HCT116 (cell line): ENCODE results near the gene HEXIM1. TPM values are rescaled to one million over a fixed set of nuclear protein-coding genes. Genes with fewer than 3 reads are reported as not detected.

Experiments
- ATAC-seq: fragments of 200-7000 bp; cut with Tn5 transposase; 2 replicates; pipeline ENCODE4 v1.9.1; 2020; ENCODE audit warnings: mild to moderate bottlenecking, moderate library complexity
- BruUV-seq: library from RNA; stranded (reverse); fragments of 400-500 nt; replicated peaks from 2 replicates; lab custom pipeline; 2021; lab: Mats Ljungman, UMichigan
- CTCF ChIA-PET: fragments of 300-600 bp; sonication (Branson Sonifier 250); formaldehyde crosslinking; loops from one replicate; lab custom pipeline; 2021; ENCODE audit warnings: antibody characterized with exemption; lab: Charles Lee
- POLR2A ChIA-PET: fragments of 300-600, 350-600 bp; sonication (Branson Sonifier 250); formaldehyde crosslinking; loops from one replicate; lab custom pipeline; 2021; ENCODE audit warnings: antibody characterized with exemption; lab: Charles Lee
- RAD21 ChIA-PET, 2 experiments: fragments of 300-600 bp; sonication (Branson Sonifier 250); formaldehyde crosslinking; loops; one replicate each; lab custom pipeline; 2023; ENCODE audit warnings: low total read pairs in 2 of 2; ENCODE audit not compliant: uncharacterized antibody in 2 of 2, unreplicated experiment in 2 of 2, low non-redundant PET in 1 of 2; lab: Charles Lee
- DNase-seq: peaks from one replicate; pipeline ENCODE4 v3.0.0-alpha.2; 2010; ENCODE audit warnings: low read depth, low spot score
- H2AFZ ChIP-seq: fragments of 200-600 bp; shearing (Covaris generic), sonication (generic); 2 replicates; pipeline ENCODE4 v1.6.1; 2017; ENCODE audit warnings: low read depth, mixed run types, mixed read lengths, antibody characterized with exemption, low read length; ENCODE audit not compliant: poor library complexity, severe bottlenecking
- H3K27ac ChIP-seq: 2 replicates; pipeline ENCODE4 v1.5.1; 2012; ENCODE audit warnings: low read depth, low read length
- H3K27me3 ChIP-seq: fragments of 200-600 bp; sonication (generic); 2 replicates; pipeline ENCODE4 v1.6.1; 2016; ENCODE audit warnings: mixed run types, low read length, mixed read lengths; ENCODE audit not compliant: insufficient read depth
- H3K36me3 ChIP-seq, 2 experiments: fragments of 200-500 bp in 1 of 2; fragments of 200-600 bp in 1 of 2; sonication (Bioruptor generic) in 1 of 2; sonication (generic) in 1 of 2; 2 replicates each; pipeline versions ENCODE4 v1.5.1 to v1.6.1; 2014 to 2016; ENCODE audit warnings: low read length in 2 of 2, inconsistent platforms in 1 of 2, mixed read lengths in 1 of 2, mixed run types in 1 of 2; ENCODE audit not compliant: insufficient read depth in 2 of 2, control insufficient read depth in 1 of 2
- H3K4me1 ChIP-seq, 2 experiments: fragments of 200-600 bp in 1 of 2; sonication (generic) in 1 of 2; 2 replicates each; pipeline versions ENCODE4 v1.5.1 to v1.6.1; 2012 to 2017; ENCODE audit warnings: low read length in 2 of 2, inconsistent platforms in 1 of 2, mild to moderate bottlenecking in 1 of 2, mixed read lengths in 1 of 2, mixed run types in 1 of 2, moderate library complexity in 1 of 2; ENCODE audit not compliant: insufficient read depth in 2 of 2, control insufficient read depth in 1 of 2
- H3K4me2 ChIP-seq: fragments of 200-600 bp; sonication (generic); 2 replicates; pipeline ENCODE4 v1.6.1; 2017; ENCODE audit warnings: mixed run types, low read length, mixed read lengths
- H3K4me3 ChIP-seq, 2 experiments: fragments of 200-600 bp in 1 of 2; sonication (generic) in 1 of 2; replicated peaks in 1 of 2; 2 replicates each; pipeline ENCODE4 v1.5.1; 2011 to 2016; ENCODE audit warnings: low read length in 2 of 2, control low read depth in 1 of 2, low read depth in 1 of 2, mild to moderate bottlenecking in 1 of 2, mixed read lengths in 1 of 2, mixed run types in 1 of 2
- H3K79me2 ChIP-seq: fragments of 200-600 bp; sonication (generic); 2 replicates; pipeline ENCODE4 v1.6.1; 2017; ENCODE audit warnings: mild to moderate bottlenecking, mixed run types, low read length, moderate library complexity, mixed read lengths; ENCODE audit not compliant: insufficient read depth
- H3K9ac ChIP-seq: fragments of 200-600 bp; sonication (generic); 2 replicates; pipeline ENCODE4 v1.6.1; 2016; ENCODE audit warnings: low read length, mixed read lengths
- H3K9me2 ChIP-seq: fragments of 200-600 bp; sonication (generic), shearing (Covaris generic); 2 replicates; pipeline ENCODE4 v1.6.1; 2017; ENCODE audit warnings: mixed run types, mild to moderate bottlenecking, moderate library complexity; ENCODE audit not compliant: insufficient read depth
- H3K9me3 ChIP-seq, 2 experiments: fragments of 200-500 bp in 1 of 2; fragments of 200-600 bp in 1 of 2; sonication (Bioruptor generic) in 1 of 2; sonication (generic) in 1 of 2; 2 replicates each; pipeline ENCODE4 v1.6.1; 2014 to 2017; ENCODE audit warnings: low read length in 2 of 2, mixed read lengths in 2 of 2, inconsistent platforms in 1 of 2, low read depth in 1 of 2, mild to moderate bottlenecking in 1 of 2, mixed run types in 1 of 2, moderate library complexity in 1 of 2; ENCODE audit not compliant: control insufficient read depth in 1 of 2, insufficient read depth in 1 of 2
- H4K20me1 ChIP-seq: fragments of 200-600 bp; sonication (generic), shearing (Covaris generic); 2 replicates; pipeline ENCODE4 v1.6.1; 2017; ENCODE audit warnings: mixed run types, mild to moderate bottlenecking, moderate library complexity; ENCODE audit not compliant: insufficient read depth
- ELF1 ChIP-seq: IDR thresholded peaks from 2 replicates; pipeline ENCODE4 v1.6.1; 2012; ENCODE audit warnings: low read depth, borderline replicate concordance
- EZH2 ChIP-seq: fragments of 200-600 bp; sonication (generic); IDR thresholded peaks from 2 replicates; pipeline ENCODE4 v1.6.1; 2017; ENCODE audit warnings: antibody characterized with exemption, mixed run types
- EZH2phosphoT487 ChIP-seq: fragments of 200-600 bp; IDR thresholded peaks from 2 replicates; pipeline ENCODE4 v1.6.1; 2018; ENCODE audit warnings: antibody characterized with exemption, borderline replicate concordance
- FOSL1 ChIP-seq: IDR thresholded peaks from 2 replicates; pipeline ENCODE4 v1.6.1; 2012; ENCODE audit warnings: low read depth
- POLR2A ChIP-seq: IDR thresholded peaks from 2 replicates; pipeline ENCODE4 v1.7.0; 2011; ENCODE audit warnings: borderline replicate concordance; ENCODE audit not compliant: insufficient read depth, insufficient read length; ENCODE audit errors: extremely low read depth
- SIN3A ChIP-seq: IDR thresholded peaks from 2 replicates; pipeline ENCODE4 v1.6.1; 2012; ENCODE audit warnings: low read depth
- SRF ChIP-seq: IDR thresholded peaks from 2 replicates; pipeline ENCODE4 v1.6.1; 2012; ENCODE audit warnings: low read depth
- ZNF274 ChIP-seq: fragments of 200-500 bp; sonication (Bioruptor generic); IDR thresholded peaks from 2 replicates; pipeline ENCODE4 v1.6.1; 2014; ENCODE audit warnings: mild to moderate bottlenecking, low read depth, low read length, inconsistent platforms
- intact Hi-C: fragments of 100-400 bp; cut with micrococcal nuclease; formaldehyde crosslinking; loops from 2 replicates; pipeline ENCODE4 v1.10.0; 2022
- total RNA-seq: library from RNA; stranded (reverse); gene quantifications from one replicate; pipeline ENCODE4 v1.2.1, GENCODE V29; 2021; ENCODE audit not compliant: unreplicated experiment
- TF ChIP-seq, protein P1 (sequence below): IDR thresholded peaks from 2 replicates; pipeline ENCODE4 v1.6.1; 2012
- TF ChIP-seq, protein P2 (sequence below): IDR thresholded peaks from 2 replicates; pipeline ENCODE4 v1.6.1; 2012; ENCODE audit warnings: low read depth

The HEXIM1 gene
- total RNA-seq, 1 experiment from 2014 or later, result 58.0 TPM

DNA sequence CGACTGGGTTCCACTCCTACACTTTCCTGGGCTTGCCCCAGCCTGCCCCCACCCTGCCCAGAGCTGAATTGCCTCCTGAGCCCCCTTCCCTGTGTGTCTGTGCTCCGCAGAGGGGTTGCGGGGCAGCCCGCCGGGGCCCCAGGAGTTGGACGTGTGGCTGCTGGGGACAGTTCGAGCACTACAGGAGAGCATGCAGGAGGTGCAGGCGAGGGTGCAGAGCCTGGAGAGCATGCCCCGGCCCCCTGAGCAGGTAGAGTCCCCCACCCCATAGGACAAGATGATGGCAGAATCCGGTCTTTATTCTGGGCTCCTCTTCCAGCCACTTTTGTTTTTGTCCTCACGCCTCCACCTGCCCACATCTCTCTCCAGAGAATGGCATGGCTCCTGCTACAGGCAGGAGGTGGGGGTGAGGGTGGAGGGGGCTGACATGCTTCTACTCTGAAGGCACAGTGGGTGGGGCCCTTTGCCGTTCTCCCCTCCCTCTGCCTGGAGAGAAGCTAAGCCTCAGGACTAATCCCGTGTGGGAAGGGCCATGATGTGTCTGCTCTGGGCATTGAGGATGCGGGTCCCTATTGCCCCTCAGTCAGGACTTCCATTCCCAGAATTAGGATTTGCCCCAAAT lies 9.3 kb upstream of the HEXIM1 start:
- peaks cover 3 to 21% of the 10 kb centered on the region in 2 experiments; a peak in 2 of 4 replicates for H3K4me1 ChIP-seq
- RAD21 ChIA-PET, result no interaction called here
- no peaks in the 10 kb centered on the region for H3K9me3 ChIP-seq
- H3K9ac ChIP-seq, result no peak overlapping the region
- H3K4me2 ChIP-seq, result no peak overlapping the region
- no peak for DNase-seq
- no peaks in the 10 kb centered on the region for H3K36me3 ChIP-seq
- no peaks in the 10 kb centered on the region for H3K79me2 ChIP-seq
- no peak overlapping the region for H3K4me3 ChIP-seq
- H2AFZ ChIP-seq, result no peak overlapping the region
- TF ChIP-seq ZNF274, result no peak
- no peaks in the 10 kb centered on the region for H3K27me3 ChIP-seq
- POLR2A ChIA-PET, result interaction anchor here (1.2 kb wide), 1 partner anchor 9 kb away, joined by 4 read pairs; the partner anchor contains the start of gene HEXIM1
- no TSS peak for BruUV-seq
- no peak for ATAC-seq
- CTCF ChIA-PET, result interaction anchor here (0.8 to 1.0 kb wide), 2 partner anchors 10 to 59 kb away, joined by 3 read pairs; partner anchors contain the start of gene HEXIM1
- H3K27ac ChIP-seq, result no peak overlapping the region
- no peaks in the 10 kb centered on the region for H4K20me1 ChIP-seq
- intact Hi-C loops, result loop anchor here (10.0 kb wide), 2 partner anchors 246 to 364 kb away; no protein-coding TSS in a partner anchor
- no peaks in the 10 kb centered on the region for H3K9me2 ChIP-seq

DNA sequence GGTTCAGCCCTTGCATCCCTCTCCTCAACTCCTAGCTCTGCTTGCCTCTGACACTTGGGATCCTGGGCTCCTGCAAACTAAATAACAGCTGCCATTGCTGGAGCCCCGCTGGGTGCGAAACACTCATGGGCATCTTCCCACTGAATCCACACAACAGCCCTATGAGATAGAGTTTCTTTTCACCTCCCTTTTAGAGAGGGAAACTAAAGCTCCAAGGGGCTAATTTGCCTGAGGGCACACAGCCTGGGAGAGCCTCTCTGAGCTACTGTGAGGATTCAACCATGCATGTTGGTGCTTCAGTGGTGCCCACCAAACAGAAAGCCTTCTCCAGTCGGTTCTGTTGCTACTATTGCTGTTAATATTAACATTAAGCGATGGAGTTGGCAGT lies 8.7 kb upstream of the HEXIM1 start:
- POLR2A ChIA-PET, result interaction anchor here (1.1 to 1.2 kb wide), 2 partner anchors 9 to 10 kb away, joined by 4 read pairs; partner anchors contain the start of gene HEXIM1
- no peak for ATAC-seq
- Histone ChIP-seq H3K4me1 (peaks cover 3 to 21% of the 10 kb centered on the region in 2 experiments; a peak in 2 of 4 replicates), H4K20me1 (no peaks in the 10 kb centered on the region), H2AFZ (no peak overlapping the region), H3K27ac (no peak overlapping the region), H3K4me3 (no peak overlapping the region), H3K27me3 (no peaks in the 10 kb centered on the region), H3K9me2 (no peaks in the 10 kb centered on the region), H3K9me3 (no peaks in the 10 kb centered on the region), H3K9ac (no peak overlapping the region), H3K4me2 (no peak overlapping the region), H3K36me3 (no peaks in the 10 kb centered on the region), H3K79me2 (no peaks in the 10 kb centered on the region)
- RAD21 ChIA-PET, result no interaction called here
- CTCF ChIA-PET, result interaction anchor here (0.8 to 1.0 kb wide), 2 partner anchors 9 to 58 kb away, joined by 3 read pairs; partner anchors contain the start of gene HEXIM1
- TF ChIP-seq FOSL1, result no peak
- no peak for TF ChIP-seq ELF1
- TF ChIP-seq EZH2, result no peak
- TF ChIP-seq SRF, result no peak
- TF ChIP-seq, protein P1, sequence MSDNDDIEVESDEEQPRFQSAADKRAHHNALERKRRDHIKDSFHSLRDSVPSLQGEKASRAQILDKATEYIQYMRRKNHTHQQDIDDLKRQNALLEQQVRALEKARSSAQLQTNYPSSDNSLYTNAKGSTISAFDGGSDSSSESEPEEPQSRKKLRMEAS, result no peak
- TF ChIP-seq, protein P2, sequence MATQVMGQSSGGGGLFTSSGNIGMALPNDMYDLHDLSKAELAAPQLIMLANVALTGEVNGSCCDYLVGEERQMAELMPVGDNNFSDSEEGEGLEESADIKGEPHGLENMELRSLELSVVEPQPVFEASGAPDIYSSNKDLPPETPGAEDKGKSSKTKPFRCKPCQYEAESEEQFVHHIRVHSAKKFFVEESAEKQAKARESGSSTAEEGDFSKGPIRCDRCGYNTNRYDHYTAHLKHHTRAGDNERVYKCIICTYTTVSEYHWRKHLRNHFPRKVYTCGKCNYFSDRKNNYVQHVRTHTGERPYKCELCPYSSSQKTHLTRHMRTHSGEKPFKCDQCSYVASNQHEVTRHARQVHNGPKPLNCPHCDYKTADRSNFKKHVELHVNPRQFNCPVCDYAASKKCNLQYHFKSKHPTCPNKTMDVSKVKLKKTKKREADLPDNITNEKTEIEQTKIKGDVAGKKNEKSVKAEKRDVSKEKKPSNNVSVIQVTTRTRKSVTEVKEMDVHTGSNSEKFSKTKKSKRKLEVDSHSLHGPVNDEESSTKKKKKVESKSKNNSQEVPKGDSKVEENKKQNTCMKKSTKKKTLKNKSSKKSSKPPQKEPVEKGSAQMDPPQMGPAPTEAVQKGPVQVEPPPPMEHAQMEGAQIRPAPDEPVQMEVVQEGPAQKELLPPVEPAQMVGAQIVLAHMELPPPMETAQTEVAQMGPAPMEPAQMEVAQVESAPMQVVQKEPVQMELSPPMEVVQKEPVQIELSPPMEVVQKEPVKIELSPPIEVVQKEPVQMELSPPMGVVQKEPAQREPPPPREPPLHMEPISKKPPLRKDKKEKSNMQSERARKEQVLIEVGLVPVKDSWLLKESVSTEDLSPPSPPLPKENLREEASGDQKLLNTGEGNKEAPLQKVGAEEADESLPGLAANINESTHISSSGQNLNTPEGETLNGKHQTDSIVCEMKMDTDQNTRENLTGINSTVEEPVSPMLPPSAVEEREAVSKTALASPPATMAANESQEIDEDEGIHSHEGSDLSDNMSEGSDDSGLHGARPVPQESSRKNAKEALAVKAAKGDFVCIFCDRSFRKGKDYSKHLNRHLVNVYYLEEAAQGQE, result no peak
- no peak for TF ChIP-seq SIN3A
- TF ChIP-seq POLR2A, result no peak
- TF ChIP-seq EZH2phosphoT487, result no peak
- BruUV-seq, result no TSS peak
- intact Hi-C loops, result loop anchor here (10.0 kb wide), 2 partner anchors 245 to 365 kb away; no protein-coding TSS in a partner anchor
- no peak for DNase-seq
